ENCODE measurements around the gene PCSK7. TPM values are rescaled to one million over a fixed set of nuclear protein-coding genes. Genes with fewer than 3 reads are reported as not detected.

Gene PCSK7, protein sequence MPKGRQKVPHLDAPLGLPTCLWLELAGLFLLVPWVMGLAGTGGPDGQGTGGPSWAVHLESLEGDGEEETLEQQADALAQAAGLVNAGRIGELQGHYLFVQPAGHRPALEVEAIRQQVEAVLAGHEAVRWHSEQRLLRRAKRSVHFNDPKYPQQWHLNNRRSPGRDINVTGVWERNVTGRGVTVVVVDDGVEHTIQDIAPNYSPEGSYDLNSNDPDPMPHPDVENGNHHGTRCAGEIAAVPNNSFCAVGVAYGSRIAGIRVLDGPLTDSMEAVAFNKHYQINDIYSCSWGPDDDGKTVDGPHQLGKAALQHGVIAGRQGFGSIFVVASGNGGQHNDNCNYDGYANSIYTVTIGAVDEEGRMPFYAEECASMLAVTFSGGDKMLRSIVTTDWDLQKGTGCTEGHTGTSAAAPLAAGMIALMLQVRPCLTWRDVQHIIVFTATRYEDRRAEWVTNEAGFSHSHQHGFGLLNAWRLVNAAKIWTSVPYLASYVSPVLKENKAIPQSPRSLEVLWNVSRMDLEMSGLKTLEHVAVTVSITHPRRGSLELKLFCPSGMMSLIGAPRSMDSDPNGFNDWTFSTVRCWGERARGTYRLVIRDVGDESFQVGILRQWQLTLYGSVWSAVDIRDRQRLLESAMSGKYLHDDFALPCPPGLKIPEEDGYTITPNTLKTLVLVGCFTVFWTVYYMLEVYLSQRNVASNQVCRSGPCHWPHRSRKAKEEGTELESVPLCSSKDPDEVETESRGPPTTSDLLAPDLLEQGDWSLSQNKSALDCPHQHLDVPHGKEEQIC
- 34.0 and 34.5 TPM in 2 replicates for total RNA-seq

DNA sequence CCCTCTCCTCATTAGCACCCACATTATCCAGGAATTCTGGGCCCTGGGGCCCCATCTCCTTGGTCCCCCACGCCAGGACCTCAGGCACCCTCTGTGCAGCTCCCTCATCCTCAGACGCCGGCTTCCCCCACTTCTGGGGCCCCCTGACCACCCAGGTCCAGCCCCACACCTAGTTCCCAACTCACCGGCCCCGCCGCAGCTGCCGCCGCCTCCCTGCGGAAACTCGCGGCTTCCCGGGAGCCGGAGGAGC, at the start of gene PCSK7:
PCSK7 (minus strand) TSS at position 232 of the 250 bp plus-strand sequence. CDS start 2,229 bp downstream, outside the sequence.

DNA sequence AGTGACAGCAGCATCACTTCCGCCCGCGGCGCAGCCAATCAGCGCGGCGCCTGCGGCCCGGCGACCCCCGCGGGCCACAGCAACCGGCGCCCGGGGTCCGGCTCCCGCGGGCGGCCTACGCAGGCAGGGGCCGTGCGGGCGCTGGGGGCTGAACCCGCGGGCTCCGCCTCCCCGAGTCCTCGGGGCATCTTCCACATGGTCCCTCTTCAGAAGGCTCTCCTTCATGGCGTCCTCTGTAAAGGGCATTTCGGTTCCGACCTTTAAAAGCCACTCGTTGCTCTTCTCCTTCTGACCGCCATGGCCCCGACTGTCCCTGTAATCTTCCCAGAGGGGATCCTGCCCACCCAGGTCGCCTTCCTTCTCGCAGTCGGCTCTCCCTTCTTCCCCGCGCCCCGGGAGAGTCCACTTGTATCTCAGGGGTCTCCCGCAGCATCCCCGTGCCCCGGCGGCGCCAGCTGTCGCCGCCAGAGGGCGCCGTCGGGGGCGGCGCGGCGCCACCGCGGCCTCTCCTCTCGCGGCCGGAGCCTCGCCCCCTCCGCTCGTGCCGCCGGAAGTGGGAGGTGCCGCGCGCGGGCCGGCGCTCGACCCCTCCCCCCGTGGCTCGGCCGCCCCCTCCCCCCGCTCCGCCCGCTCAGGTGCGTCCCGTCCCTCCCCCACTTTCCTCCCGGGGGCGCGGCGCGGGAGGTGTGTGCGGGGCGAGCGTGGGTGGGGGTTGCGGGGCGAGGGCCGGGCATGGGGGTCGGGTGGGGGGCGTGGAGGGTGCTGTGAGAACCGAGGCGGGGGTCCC, 412 bp upstream of the PCSK7 start, which contains the start of gene RNF214:
RNF214 (plus strand) TSS at position 580 of the 787 bp plus-strand sequence. CDS start 1,602 bp downstream, outside the sequence.

DNA sequence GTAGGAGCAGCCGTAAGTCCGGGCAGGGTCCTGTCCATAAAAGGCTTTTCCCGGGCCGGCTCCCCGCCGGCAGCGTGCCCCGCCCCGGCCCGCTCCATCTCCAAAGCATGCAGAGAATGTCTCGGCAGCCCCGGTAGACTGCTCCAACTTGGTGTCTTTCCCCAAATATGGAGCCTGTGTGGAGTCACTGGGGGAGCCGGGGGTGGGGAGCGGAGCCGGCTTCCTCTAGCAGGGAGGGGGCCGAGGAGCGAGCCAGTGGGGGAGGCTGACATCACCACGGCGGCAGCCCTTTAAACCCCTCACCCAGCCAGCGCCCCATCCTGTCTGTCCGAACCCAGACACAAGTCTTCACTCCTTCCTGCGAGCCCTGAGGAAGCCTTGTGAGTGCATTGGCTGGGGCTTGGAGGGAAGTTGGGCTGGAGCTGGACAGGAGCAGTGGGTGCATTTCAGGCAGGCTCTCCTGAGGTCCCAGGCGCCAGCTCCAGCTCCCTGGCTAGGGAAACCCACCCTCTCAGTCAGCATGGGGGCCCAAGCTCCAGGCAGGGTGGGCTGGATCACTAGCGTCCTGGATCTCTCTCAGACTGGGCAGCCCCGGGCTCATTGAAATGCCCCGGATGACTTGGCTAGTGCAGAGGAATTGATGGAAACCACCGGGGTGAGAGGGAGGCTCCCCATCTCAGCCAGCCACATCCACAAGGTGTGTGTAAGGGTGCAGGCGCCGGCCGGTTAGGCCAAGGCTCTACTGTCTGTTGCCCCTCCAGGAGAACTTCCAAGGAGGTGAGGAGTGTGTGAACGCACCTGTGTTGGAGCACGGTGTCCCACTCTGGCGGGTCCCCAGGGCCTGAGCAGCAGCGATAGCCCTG, 32.6 kb downstream of the PCSK7 start, which contains the start of gene TAGLN:
TAGLN (plus strand) TSS at position 318 of the 863 bp plus-strand sequence. CDS start 3,644 bp downstream, outside the sequence.

DNA sequence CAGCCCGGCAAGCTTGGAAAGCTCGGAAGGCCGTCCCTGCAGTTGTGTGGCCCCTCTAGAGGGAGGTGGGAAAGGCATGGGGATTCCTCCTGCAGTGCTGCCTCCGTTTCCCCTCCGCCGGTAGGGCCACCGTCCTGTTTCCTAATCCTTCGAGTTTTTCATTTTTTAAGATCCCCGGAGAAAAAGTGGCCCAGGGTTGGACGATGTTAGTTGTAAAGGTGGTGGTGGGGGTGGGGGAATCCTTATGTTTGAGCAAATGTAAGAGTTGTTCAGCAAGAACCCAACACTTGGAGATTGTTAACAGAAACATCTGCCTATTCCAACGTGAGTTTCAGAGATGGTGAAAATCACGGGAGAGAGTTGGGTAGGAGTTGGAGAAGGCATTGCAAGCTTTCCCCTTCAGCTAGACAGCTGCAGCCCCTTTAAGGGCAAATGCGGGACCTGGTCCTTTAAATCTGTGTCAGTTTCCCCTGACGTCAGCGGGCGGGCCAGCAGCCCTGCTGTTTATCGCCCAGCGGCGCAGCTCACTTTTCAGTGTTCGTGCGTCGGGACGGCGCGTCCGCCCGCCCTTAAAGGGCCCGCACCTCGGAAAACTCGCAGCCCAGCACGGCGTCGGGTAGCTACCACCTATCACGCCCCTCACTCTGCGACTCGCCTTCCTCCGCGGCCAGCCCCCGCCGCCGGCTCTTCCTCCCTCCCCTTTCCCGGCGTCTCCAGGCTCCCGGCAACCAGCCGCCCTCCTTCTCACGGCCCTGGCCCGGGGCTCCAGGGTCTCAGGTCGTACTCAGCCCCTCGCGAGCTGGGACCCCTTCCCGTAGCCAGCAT, 53.5 kb downstream of the PCSK7 start, which contains the start of gene SIDT2:
SIDT2 (plus strand) TSS at position 534 of the 825 bp plus-strand sequence. CDS start 521 bp downstream, outside the sequence.

Other genes with a start within 250 kb of the PCSK7 start
- 9.2 and 11.7 TPM in 2 replicates for gene SIK3, start 133.6 kb downstream of the PCSK7 start, total RNA-seq
- 62.1 and 73.5 TPM in 2 replicates for gene PAFAH1B2, start 87.8 kb downstream of the PCSK7 start, total RNA-seq
- 10.3 and 10.9 TPM in 2 replicates for gene SIDT2, start 53.3 kb downstream of the PCSK7 start, total RNA-seq
- 492 and 515 TPM in 2 replicates for gene TAGLN, start 32.7 kb downstream of the PCSK7 start, total RNA-seq
- gene RNF214, start 598 bp upstream of the PCSK7 start, total RNA-seq: 6.2 and 6.4 TPM in 2 replicates
- 2.2 and 2.5 TPM in 2 replicates for gene BACE1-AS, start 59.3 kb upstream of the PCSK7 start, total RNA-seq
- 20.5 and 22.7 TPM in 2 replicates for gene BACE1, start 84.2 kb upstream of the PCSK7 start, total RNA-seq
- gene CEP164, start 95.8 kb upstream of the PCSK7 start, total RNA-seq: 17.5 and 19.0 TPM in 2 replicates